Neural progenitor cell (in vitro differentiated cells): ENCODE data around the gene PEF1. TPM values are rescaled to one million over a fixed set of nuclear protein-coding genes. Genes with fewer than 3 reads are reported as not detected.

Source experiments
- DNase-seq: peaks from one replicate; pipeline ENCODE4 v3.0.0-alpha.2; 2016; ENCODE audit warnings: low spot score
- H2AFZ ChIP-seq: fragments of 200-600 bp; sonication (generic); replicated peaks from 2 replicates; pipeline ENCODE4 v1.6.1; 2016; ENCODE audit warnings: antibody characterized with exemption
- H3F3A ChIP-seq: fragments of 200-600 bp; sonication (generic); 2 replicates; pipeline ENCODE4 v1.6.1; 2016; ENCODE audit warnings: antibody characterized with exemption, low read depth
- H3K27ac ChIP-seq: fragments of 200-600 bp; sonication (generic); 2 replicates; pipeline ENCODE4 v1.5.1; 2016; ENCODE audit warnings: mild to moderate bottlenecking
- H3K27me3 ChIP-seq: fragments of 200-600 bp; sonication (generic); 2 replicates; pipeline ENCODE4 v1.6.1; 2016; ENCODE audit warnings: mild to moderate bottlenecking, moderate library complexity
- H3K36me3 ChIP-seq: fragments of 200-600 bp; sonication (generic); 2 replicates; pipeline ENCODE4 v1.5.1; 2016
- H3K4me1 ChIP-seq: fragments of 200-600 bp; sonication (generic); 2 replicates; pipeline ENCODE4 v1.6.1; 2016; ENCODE audit warnings: mixed run types
- H3K4me2 ChIP-seq: fragments of 200-600 bp; sonication (generic); 2 replicates; pipeline ENCODE4 v1.6.1; 2016
- H3K4me3 ChIP-seq: fragments of 200-600 bp; sonication (generic); 2 replicates; pipeline ENCODE4 v1.5.1; 2016
- H3K79me2 ChIP-seq: fragments of 200-600 bp; sonication (generic); 2 replicates; pipeline ENCODE4 v1.6.1; 2016; ENCODE audit warnings: low read depth
- H3K9ac ChIP-seq: fragments of 200-600 bp; sonication (generic); 2 replicates; pipeline ENCODE4 v1.6.1; 2016
- H3K9me3 ChIP-seq: fragments of 200-600 bp; sonication (generic); 2 replicates; pipeline ENCODE4 v1.5.1; 2016; ENCODE audit warnings: low read depth
- H4K20me1 ChIP-seq: fragments of 200-600 bp; sonication (generic); 2 replicates; pipeline ENCODE4 v1.6.1; 2016; ENCODE audit warnings: low read depth
- H3K27ac Mint-ChIP-seq: 3 replicates; pipeline ENCODE4 v1.8.0; 2021; ENCODE audit warnings: mixed read lengths
- H3K27me3 Mint-ChIP-seq: 2 replicates; pipeline ENCODE4 v1.8.0; 2022; ENCODE audit warnings: low read depth, mild to moderate bottlenecking, inconsistent platforms, moderate library complexity, mixed read lengths; ENCODE audit not compliant: insufficient read depth
- H3K36me3 Mint-ChIP-seq: 3 replicates; pipeline ENCODE4 v1.8.0; 2021; ENCODE audit warnings: mixed read lengths
- H3K4me1 Mint-ChIP-seq: 3 replicates; pipeline ENCODE4 v1.8.0; 2021; ENCODE audit warnings: mixed read lengths
- H3K4me3 Mint-ChIP-seq: 3 replicates; pipeline ENCODE4 v1.8.0; 2021; ENCODE audit warnings: mild to moderate bottlenecking, moderate library complexity, mixed read lengths
- H3K9me3 Mint-ChIP-seq: 3 replicates; pipeline ENCODE4 v1.8.0; 2020; ENCODE audit warnings: mixed read lengths
- CTCF ChIP-seq: fragments of 200-600 bp; sonication (generic); IDR thresholded peaks from 2 replicates; pipeline ENCODE4 v1.5.1; 2017; ENCODE audit warnings: antibody characterized with exemption, mild to moderate bottlenecking
- EZH2 ChIP-seq: fragments of 200-600 bp; sonication (generic); IDR thresholded peaks from 2 replicates; pipeline ENCODE4 v1.6.1; 2017; ENCODE audit warnings: antibody characterized with exemption, mild to moderate bottlenecking, moderate library complexity
- EZH2phosphoT487 ChIP-seq: fragments of 200-600 bp; sonication (generic); IDR thresholded peaks from 2 replicates; pipeline ENCODE4 v1.6.1; 2017; ENCODE audit warnings: antibody characterized with exemption
- total RNA-seq: library from RNA; depleted of rRNA; stranded (reverse); fragments of >200 nt; gene quantifications from 2 replicates; pipeline ENCODE4 v1.2.3, GENCODE V29; 2015; ENCODE audit warnings: low replicate concordance

PEF1 gene
- total RNA-seq, 1 donor from 2014 or later: 30.7 TPM

- Mint-ChIP-seq H3K4me3 (no peak overlapping the region), H3K27ac (no peak overlapping the region), H3K4me1 (peaks cover 9% of the 10 kb centered on the region), H3K9me3 (no peaks in the 10 kb centered on the region), H3K36me3 (no peaks in the 10 kb centered on the region), H3K27me3 (peaks cover 17% of the 10 kb centered on the region)
- H3K9me3 ChIP-seq: no peaks in the 10 kb centered on the region
- no peak overlapping the region for H2AFZ ChIP-seq
- H3K79me2 ChIP-seq: no peaks in the 10 kb centered on the region
- no peaks in the 10 kb centered on the region for H3K36me3 ChIP-seq
- DNase-seq: no peak
- no peaks in the 10 kb centered on the region for H3F3A ChIP-seq
- no peaks in the 10 kb centered on the region for H3K4me1 ChIP-seq
- H3K27me3 ChIP-seq: no peaks in the 10 kb centered on the region
- no peak overlapping the region for H3K4me3 ChIP-seq
- H3K27ac ChIP-seq: no peak overlapping the region
- no peak overlapping the region for H3K9ac ChIP-seq
- no peaks in the 10 kb centered on the region for H4K20me1 ChIP-seq
- TF ChIP-seq EZH2phosphoT487: no peak
- TF ChIP-seq CTCF: no peak
- no peak for TF ChIP-seq EZH2
- no peak overlapping the region for H3K4me2 ChIP-seq
Measured at GRCh38 chr1:31658721-31659120, 14.0 kb upstream of the PEF1 start.

GRCh38 chr1:31657972-31658510 is 13.4 kb upstream of the PEF1 start:
- no peaks in the 10 kb centered on the region for H3K36me3 Mint-ChIP-seq
- H3K9ac ChIP-seq: no peak overlapping the region
- TF ChIP-seq EZH2 (no peak), CTCF (no peak), EZH2phosphoT487 (no peak)
- no peaks in the 10 kb centered on the region for H3F3A ChIP-seq
- no peaks in the 10 kb centered on the region for H4K20me1 ChIP-seq
- H3K9me3 ChIP-seq: no peaks in the 10 kb centered on the region
- no peak overlapping the region for H3K27ac Mint-ChIP-seq
- no peak overlapping the region for H3K4me3 Mint-ChIP-seq
- H3K9me3 Mint-ChIP-seq: no peaks in the 10 kb centered on the region
- H3K4me2 ChIP-seq: no peak overlapping the region
- no peak overlapping the region for H3K4me3 ChIP-seq
- no peaks in the 10 kb centered on the region for H3K4me1 ChIP-seq
- H2AFZ ChIP-seq: no peak overlapping the region
- no peaks in the 10 kb centered on the region for H3K36me3 ChIP-seq
- no peaks in the 10 kb centered on the region for H3K27me3 ChIP-seq
- no peaks in the 10 kb centered on the region for H3K79me2 ChIP-seq
- peaks cover 9% of the 10 kb centered on the region for H3K4me1 Mint-ChIP-seq
- peaks cover 20% of the 10 kb centered on the region for H3K27me3 Mint-ChIP-seq
- H3K27ac ChIP-seq: no peak overlapping the region
- no peak for DNase-seq

- Histone ChIP-seq H3K4me3 (no peak overlapping the region), H3K27ac (no peak overlapping the region), H4K20me1 (no peaks in the 10 kb centered on the region), H3K9ac (no peak overlapping the region), H3K4me2 (no peak overlapping the region), H2AFZ (no peak overlapping the region), H3K36me3 (no peaks in the 10 kb centered on the region), H3F3A (no peaks in the 10 kb centered on the region), H3K79me2 (no peaks in the 10 kb centered on the region), H3K27me3 (no peaks in the 10 kb centered on the region), H3K4me1 (no peaks in the 10 kb centered on the region), H3K9me3 (no peaks in the 10 kb centered on the region)
- Mint-ChIP-seq H3K27ac (peak overlapping the region; percentile 66), H3K9me3 (no peaks in the 10 kb centered on the region), H3K36me3 (no peaks in the 10 kb centered on the region), H3K4me3 (no peak overlapping the region), H3K27me3 (peaks cover 20% of the 10 kb centered on the region), H3K4me1 (peaks cover 9% of the 10 kb centered on the region)
- no peak for TF ChIP-seq EZH2
- DNase-seq: no peak
Measured at GRCh38 chr1:31657020-31657804, 12.5 kb upstream of the PEF1 start.

- H3K36me3 ChIP-seq: no peaks in the 10 kb centered on the region
- H3K36me3 Mint-ChIP-seq: no peaks in the 10 kb centered on the region
- peaks cover 20% of the 10 kb centered on the region for H3K27me3 Mint-ChIP-seq
- no peaks in the 10 kb centered on the region for H4K20me1 ChIP-seq
- no peaks in the 10 kb centered on the region for H3K9me3 Mint-ChIP-seq
- TF ChIP-seq EZH2phosphoT487 (no peak), EZH2 (no peak), CTCF (no peak)
- no peaks in the 10 kb centered on the region for H3K4me1 ChIP-seq
- H2AFZ ChIP-seq: no peak overlapping the region
- no peak for DNase-seq
- H3K4me2 ChIP-seq: no peak overlapping the region
- H3K9ac ChIP-seq: no peak overlapping the region
- H3K27ac Mint-ChIP-seq: peak overlapping the region; percentile 47
- peaks cover 9% of the 10 kb centered on the region for H3K4me1 Mint-ChIP-seq
- H3K79me2 ChIP-seq: no peaks in the 10 kb centered on the region
- H3K9me3 ChIP-seq: no peaks in the 10 kb centered on the region
- H3F3A ChIP-seq: no peaks in the 10 kb centered on the region
- H3K4me3 ChIP-seq: no peak overlapping the region
- no peak overlapping the region for H3K4me3 Mint-ChIP-seq
- H3K27me3 ChIP-seq: no peaks in the 10 kb centered on the region
- no peak overlapping the region for H3K27ac ChIP-seq
Measured at GRCh38 chr1:31655756-31656155, 11.1 kb upstream of the PEF1 start.
